HepG2 (cell line): ENCODE results near the gene PEPD. TPM values are rescaled to one million over a fixed set of nuclear protein-coding genes. Genes with fewer than 3 reads are reported as not detected.
A peak's percentile ranks its signal among the peaks of the same experiment; 100 is the strongest.

ENCODE experiments used
- CHD4 ChIP-seq: fragments of 200-600 bp; sonication (generic); IDR thresholded peaks from 2 replicates; pipeline ENCODE4 v1.7.0; 2017; ENCODE audit warnings: mild to moderate bottlenecking, low read length, borderline replicate concordance
- GABPB1 ChIP-seq: IDR thresholded peaks from 2 replicates; pipeline ENCODE4 v1.6.1; 2016; ENCODE audit warnings: mild to moderate bottlenecking, missing genetic modification reagents, moderate library complexity, missing compliant biosample characterization
- GLMP ChIP-seq: sonication (generic); formaldehyde crosslinking; IDR thresholded peaks from 2 replicates; pipeline ENCODE4 v1.9.0; 2021; ENCODE audit warnings: missing genetic modification reagents, mild to moderate bottlenecking, borderline replicate concordance
- GTF3A ChIP-seq: sonication (generic); formaldehyde crosslinking; conservative IDR thresholded peaks from 2 replicates; pipeline ENCODE4 v1.4.0; 2020; ENCODE audit warnings: mild to moderate bottlenecking, missing genetic modification reagents
- HNRNPK ChIP-seq: fragments of 200-400 bp; formaldehyde crosslinking; IDR thresholded peaks from 2 replicates; pipeline ENCODE4 v1.6.1; 2018; ENCODE audit warnings: low read length, low read depth, moderate library complexity, mild to moderate bottlenecking; ENCODE audit not compliant: poor library complexity, severe bottlenecking
- KLF6 ChIP-seq: IDR thresholded peaks from 2 replicates; pipeline ENCODE4 v1.8.0; 2016; ENCODE audit warnings: missing biosample characterization, missing genetic modification reagents
- MAF1 ChIP-seq: sonication (generic); formaldehyde crosslinking; IDR thresholded peaks from 2 replicates; pipeline ENCODE4 v1.5.0; 2020; ENCODE audit warnings: missing genetic modification reagents, borderline replicate concordance
- RAD21 ChIP-seq: fragments of 450-650 bp; formaldehyde crosslinking; IDR thresholded peaks from 2 replicates; pipeline ENCODE4 v1.5.0; 2020; ENCODE audit warnings: mild to moderate bottlenecking
- SPEN ChIP-seq: sonication (generic); formaldehyde crosslinking; IDR thresholded peaks from 2 replicates; pipeline ENCODE4 v1.5.1; 2020; ENCODE audit warnings: low read depth, mild to moderate bottlenecking, missing genetic modification reagents
- SUZ12 ChIP-seq: fragments of 150-350 bp; IDR thresholded peaks from 2 replicates; pipeline ENCODE4 v1.6.1; 2014; ENCODE audit warnings: low read depth, low read length
- TCF12 ChIP-seq, 2 experiments: fragments of 450-650 bp in 1 of 2; sonication (generic) in 1 of 2; formaldehyde crosslinking in 1 of 2; IDR thresholded peaks; 2 replicates each; pipeline versions ENCODE4 v1.6.1 to v1.8.0; 2017 to 2022; ENCODE audit warnings: antibody characterized with exemption in 1 of 2, mild to moderate bottlenecking in 1 of 2, missing genetic modification reagents in 1 of 2, moderate library complexity in 1 of 2
- ZBTB43 ChIP-seq: sonication (generic); formaldehyde crosslinking; conservative IDR thresholded peaks from 2 replicates; pipeline ENCODE4 v1.4.0; 2020; ENCODE audit warnings: missing genetic modification reagents
- ZFX ChIP-seq: sonication (generic); formaldehyde crosslinking; IDR thresholded peaks from 2 replicates; pipeline ENCODE4 v1.4.0; 2020; ENCODE audit warnings: mild to moderate bottlenecking, low read depth, missing genetic modification reagents, moderate library complexity
- ZNF24 ChIP-seq: fragments of 450-650 bp; IDR thresholded peaks from 2 replicates; pipeline ENCODE4 v1.6.1; 2017; ENCODE audit warnings: antibody characterized with exemption, mild to moderate bottlenecking
- ZNF3 ChIP-seq: IDR thresholded peaks from 2 replicates; pipeline ENCODE4 v1.7.0; 2017; ENCODE audit warnings: inconsistent platforms
- polyA plus RNA-seq, 8 experiments: library from polyadenylated mRNA; depleted of rRNA in 3 of 8; stranded (reverse) in 7 of 8; unstranded in 1 of 8; fragments of >200 nt; fragmentation: Illumina TruSeq in 4 of 8; extraction: Trizol in 4 of 8; gene quantifications; 2 replicates each; pipeline versions ENCODE4 v1.2.1 to v1.2.3, GENCODE V29; 2011 to 2016; ENCODE audit warnings: low read depth in 4 of 8, missing spikeins in 1 of 8, mixed read lengths in 1 of 8; ENCODE audit not compliant: insufficient read depth in 1 of 8
- total RNA-seq, 5 experiments: library from RNA; depleted of rRNA; stranded (reverse); fragments of >200 nt; fragmentation: Illumina TruSeq; extraction: Trizol; gene quantifications; 2 replicates each; pipeline ENCODE4 v1.2.3, GENCODE V29; 2016; ENCODE audit warnings: low read depth in 1 of 5
- TF ChIP-seq, protein P1 (sequence below): sonication (generic); formaldehyde crosslinking; IDR thresholded peaks from 2 replicates; pipeline ENCODE4 v1.4.0; 2020; ENCODE audit warnings: missing genetic modification reagents, borderline replicate concordance
- TF ChIP-seq, protein P2 (sequence below): sonication (generic); formaldehyde crosslinking; IDR thresholded peaks from 2 replicates; pipeline ENCODE4 v1.5.1; 2020; ENCODE audit warnings: mild to moderate bottlenecking, missing genetic modification reagents, borderline replicate concordance
- TF ChIP-seq, protein P3 (sequence below): IDR thresholded peaks from 2 replicates; pipeline ENCODE4 v1.6.1; 2016; ENCODE audit warnings: low read depth, borderline replicate concordance

The PEPD gene
- total and polyA plus RNA-seq, 2 of the 13 experiments (the other 11 are each of a cell fraction or from before 2014, with no cell fraction given), result 60.7 to 75.1 TPM

DNA sequence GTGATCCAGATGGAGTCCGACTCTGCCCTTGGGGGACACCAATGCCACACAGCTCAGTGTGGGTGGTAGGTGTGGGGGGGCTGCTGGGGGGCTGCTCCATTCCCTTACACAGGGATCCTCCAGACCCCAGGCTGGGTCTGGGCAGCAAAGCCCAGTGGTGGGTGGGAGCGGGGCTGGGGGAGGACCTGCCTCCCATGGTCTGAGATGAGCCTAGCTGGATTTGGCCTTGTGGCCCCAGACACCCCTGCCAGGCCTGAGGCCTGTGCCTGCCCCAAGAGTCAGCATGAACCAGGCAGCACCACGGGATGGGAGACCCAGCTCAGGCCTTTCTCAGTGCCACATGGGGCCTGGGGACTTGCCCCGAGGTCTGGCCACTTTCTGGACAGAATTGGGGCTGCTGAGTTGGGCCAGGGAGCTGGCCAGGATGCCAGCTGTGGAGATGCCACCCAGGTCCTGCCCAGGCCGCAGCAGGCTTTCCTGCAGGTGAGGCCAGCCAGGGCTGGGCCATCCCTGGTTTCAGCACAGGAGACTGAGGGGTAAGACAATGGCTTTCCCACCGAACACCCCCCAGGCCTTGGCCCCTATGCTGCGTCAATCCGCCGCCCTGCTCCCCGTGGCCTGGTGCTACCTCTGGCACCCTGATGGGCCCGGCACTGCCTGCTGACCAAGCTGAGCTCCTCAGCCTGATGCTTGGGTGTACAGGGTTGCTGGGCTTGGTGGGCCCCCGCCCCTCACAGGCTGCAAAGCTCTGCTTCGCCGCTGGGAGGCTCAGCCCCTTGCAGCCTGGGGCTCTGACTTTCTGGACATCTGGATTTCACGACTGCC lies 123.8 kb downstream of the PEPD start (continued):
- TF ChIP-seq, protein P1, sequence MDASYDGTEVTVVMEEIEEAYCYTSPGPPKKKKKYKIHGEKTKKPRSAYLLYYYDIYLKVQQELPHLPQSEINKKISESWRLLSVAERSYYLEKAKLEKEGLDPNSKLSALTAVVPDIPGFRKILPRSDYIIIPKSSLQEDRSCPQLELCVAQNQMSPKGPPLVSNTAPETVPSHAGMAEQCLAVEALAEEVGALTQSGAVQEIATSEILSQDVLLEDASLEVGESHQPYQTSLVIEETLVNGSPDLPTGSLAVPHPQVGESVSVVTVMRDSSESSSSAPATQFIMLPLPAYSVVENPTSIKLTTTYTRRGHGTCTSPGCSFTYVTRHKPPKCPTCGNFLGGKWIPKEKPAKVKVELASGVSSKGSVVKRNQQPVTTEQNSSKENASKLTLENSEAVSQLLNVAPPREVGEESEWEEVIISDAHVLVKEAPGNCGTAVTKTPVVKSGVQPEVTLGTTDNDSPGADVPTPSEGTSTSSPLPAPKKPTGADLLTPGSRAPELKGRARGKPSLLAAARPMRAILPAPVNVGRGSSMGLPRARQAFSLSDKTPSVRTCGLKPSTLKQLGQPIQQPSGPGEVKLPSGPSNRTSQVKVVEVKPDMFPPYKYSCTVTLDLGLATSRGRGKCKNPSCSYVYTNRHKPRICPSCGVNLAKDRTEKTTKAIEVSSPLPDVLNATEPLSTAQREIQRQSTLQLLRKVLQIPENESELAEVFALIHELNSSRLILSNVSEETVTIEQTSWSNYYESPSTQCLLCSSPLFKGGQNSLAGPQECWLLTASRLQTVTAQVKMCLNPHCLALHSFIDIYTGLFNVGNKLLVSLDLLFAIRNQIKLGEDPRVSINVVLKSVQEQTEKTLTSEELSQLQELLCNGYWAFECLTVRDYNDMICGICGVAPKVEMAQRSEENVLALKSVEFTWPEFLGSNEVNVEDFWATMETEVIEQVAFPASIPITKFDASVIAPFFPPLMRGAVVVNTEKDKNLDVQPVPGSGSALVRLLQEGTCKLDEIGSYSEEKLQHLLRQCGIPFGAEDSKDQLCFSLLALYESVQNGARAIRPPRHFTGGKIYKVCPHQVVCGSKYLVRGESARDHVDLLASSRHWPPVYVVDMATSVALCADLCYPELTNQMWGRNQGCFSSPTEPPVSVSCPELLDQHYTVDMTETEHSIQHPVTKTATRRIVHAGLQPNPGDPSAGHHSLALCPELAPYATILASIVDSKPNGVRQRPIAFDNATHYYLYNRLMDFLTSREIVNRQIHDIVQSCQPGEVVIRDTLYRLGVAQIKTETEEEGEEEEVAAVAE (CRISPR knock-in tag), result no peak
- TF ChIP-seq SPEN (CRISPR knock-in tag) (no peak), RAD21 (0 out of 2 replicates have a peak, but pooled peaks have one; percentile 49), SUZ12 (no peak), MAF1 (no peak), GLMP (CRISPR knock-in tag) (no peak), CHD4 (peak; percentile 31; the same call in 1 of the 2 replicates), ZNF24 (no peak), ZBTB43 (no peak), HNRNPK (no peak), TCF12 (IDR thresholded peaks at IDR 0.05) (no peak), TCF12 (CRISPR knock-in tag; IDR thresholded peaks at IDR 0.05) (0 out of 2 replicates have a peak, but pooled peaks have one; percentile 29), ZNF3 (CRISPR knock-in tag) (no peak), KLF6 (0 out of 2 replicates have a peak, but pooled peaks have one; percentile 24), GABPB1 (CRISPR knock-in tag) (peak; percentile 37; the same call in 1 of the 2 replicates), GTF3A (CRISPR knock-in tag) (no peak), ZFX (CRISPR knock-in tag) (peak; percentile 37; the same call in 1 of the 2 replicates)
- TF ChIP-seq, protein P2, sequence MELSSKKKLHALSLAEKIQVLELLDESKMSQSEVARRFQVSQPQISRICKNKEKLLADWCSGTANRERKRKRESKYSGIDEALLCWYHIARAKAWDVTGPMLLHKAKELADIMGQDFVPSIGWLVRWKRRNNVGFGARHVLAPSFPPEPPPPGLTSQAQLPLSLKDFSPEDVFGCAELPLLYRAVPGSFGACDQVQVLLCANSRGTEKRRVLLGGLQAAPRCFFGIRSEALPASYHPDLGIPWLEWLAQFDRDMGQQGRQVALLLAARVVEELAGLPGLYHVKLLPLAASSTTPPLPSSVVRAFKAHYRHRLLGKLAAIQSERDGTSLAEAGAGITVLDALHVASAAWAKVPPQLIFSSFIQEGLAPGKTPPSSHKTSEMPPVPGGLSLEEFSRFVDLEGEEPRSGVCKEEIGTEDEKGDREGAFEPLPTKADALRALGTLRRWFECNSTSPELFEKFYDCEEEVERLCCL (CRISPR knock-in tag), result no peak
- TF ChIP-seq, protein P3, sequence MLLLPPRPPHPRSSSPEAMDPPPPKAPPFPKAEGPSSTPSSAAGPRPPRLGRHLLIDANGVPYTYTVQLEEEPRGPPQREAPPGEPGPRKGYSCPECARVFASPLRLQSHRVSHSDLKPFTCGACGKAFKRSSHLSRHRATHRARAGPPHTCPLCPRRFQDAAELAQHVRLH, result no peak
